Measurements from ENCODE around the gene CSPG5. TPM values are rescaled to one million over a fixed set of nuclear protein-coding genes. Genes with fewer than 3 reads are reported as not detected.

Gene CSPG5
- total RNA-seq, 1 experiment from 2014 or later = 5.7 TPM

DNA sequence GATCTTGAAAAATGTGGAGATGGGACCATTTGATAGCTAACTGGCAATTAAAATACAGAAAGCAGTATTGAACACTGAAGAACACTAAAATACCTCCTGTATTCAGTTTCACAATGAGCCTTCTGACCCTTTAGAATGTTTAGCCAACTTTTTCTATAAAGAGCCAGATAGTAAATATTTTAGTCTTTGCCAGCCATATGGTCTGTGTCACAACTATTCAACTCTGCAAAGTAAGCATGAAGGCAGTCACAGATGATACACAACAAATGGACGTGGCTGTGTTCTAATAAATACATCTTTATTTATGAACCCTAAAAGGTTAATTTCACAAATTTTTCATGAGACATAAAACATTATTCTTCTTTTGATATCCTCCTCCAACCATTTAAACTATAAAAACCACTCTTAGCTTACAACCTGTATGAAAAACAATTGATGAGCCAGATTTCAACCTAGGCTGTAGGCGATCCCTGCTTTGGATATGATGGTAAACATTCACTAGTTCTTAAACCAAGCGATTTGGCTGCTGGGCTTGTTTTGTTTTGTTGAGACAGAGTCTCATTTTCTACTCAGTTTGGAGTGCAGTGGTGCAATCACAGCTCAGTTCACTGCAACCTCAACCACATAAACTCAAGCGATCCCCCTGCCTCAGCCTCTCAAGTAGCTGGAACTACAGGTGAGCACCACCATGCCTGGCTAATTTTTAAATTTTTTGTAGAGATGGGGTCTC lies 13.6 kb upstream of the CSPG5 start:
- Histone ChIP-seq H3K9me3 (ENCODE audit: control insufficient read depth, low read depth, low read length) (no peaks in the 10 kb centered on the region), H3K27ac (ENCODE audit: insufficient read length, low read depth, low read length) (no peak overlapping the region), H3K4ac (ENCODE audit: low read depth, low read length) (no peak overlapping the region), H2BK20ac (ENCODE audit: low read depth, low read length, poor library complexity, severe bottlenecking) (no peak overlapping the region), H3K9ac (ENCODE audit: extremely low read depth, insufficient read length, low read length) (no peak overlapping the region), H3K4me2 (ENCODE audit: insufficient read depth, insufficient read length, low read length) (no peak overlapping the region), H3K79me1 (ENCODE audit: insufficient read depth, low read depth, low read length, poor library complexity, severe bottlenecking) (no peaks in the 10 kb centered on the region), H3T11ph (ENCODE audit: low read length) (no peak overlapping the region), H3K14ac (ENCODE audit: insufficient read depth, low read length) (no peak overlapping the region), H2BK120ac (ENCODE audit: low read depth, low read length, poor library complexity, severe bottlenecking) (no peak overlapping the region), H3K56ac (ENCODE audit: insufficient read length, low read depth, low read length) (no peak overlapping the region), H3K23me2 (ENCODE audit: insufficient read length, low read depth, low read length, poor library complexity, severe bottlenecking) (no peaks in the 10 kb centered on the region), H3K18ac (ENCODE audit: insufficient read length, low read depth, low read length) (no peak overlapping the region), H4K20me1 (ENCODE audit: control insufficient read depth, insufficient read depth, insufficient read length) (no peaks in the 10 kb centered on the region), H2AFZ (ENCODE audit: low read length) (no peak overlapping the region), H3K27me3 (ENCODE audit: insufficient read depth, low read length) (no peaks in the 10 kb centered on the region), H2BK5ac (ENCODE audit: insufficient read length, low read length) (no peak overlapping the region), H3K79me2 (ENCODE audit: insufficient read depth, low read length) (no peaks in the 10 kb centered on the region), H3K23ac (ENCODE audit: insufficient read length, low read depth, low read length) (no peak overlapping the region), H2BK12ac (ENCODE audit: insufficient read length, low read depth, low read length) (no peak overlapping the region), H2AK5ac (ENCODE audit: insufficient read length, low read length) (no peak overlapping the region), H3K4me1 (ENCODE audit: insufficient read depth, low read length) (no peaks in the 10 kb centered on the region), H4K5ac (ENCODE audit: insufficient read length, low read depth, low read length) (no peak overlapping the region), H4K91ac (ENCODE audit: insufficient read length, low read depth, low read length) (no peak overlapping the region), H4K8ac (replicated peaks; ENCODE audit: insufficient read length, low read depth, low read length) (no peak overlapping the region), H2BK15ac (ENCODE audit: low read depth, low read length) (no peak overlapping the region)
- no CpG with 5 or more reads among the region's 4 CpGs for WGBS (ENCODE audit: extremely low coverage, insufficient read length, low lambda C conversion rate)
- no peaks in the 10 kb centered on the region for H3K9me3 Mint-ChIP-seq
- H3K4me1 Mint-ChIP-seq = peaks cover 4 to 10% of the 10 kb centered on the region in 2 experiments; a peak in 3 of 4 replicates
- no peak for DNase-seq
- peak overlapping the region in 1 of 3 experiments; percentile 27; a peak in 2 of 7 replicates for H3K27ac Mint-ChIP-seq
- H3K4me3 Mint-ChIP-seq = no peak overlapping the region
- H3K27me3 Mint-ChIP-seq (ENCODE audit: low read depth) = no peaks in the 10 kb centered on the region
- TF ChIP-seq, protein P1, sequence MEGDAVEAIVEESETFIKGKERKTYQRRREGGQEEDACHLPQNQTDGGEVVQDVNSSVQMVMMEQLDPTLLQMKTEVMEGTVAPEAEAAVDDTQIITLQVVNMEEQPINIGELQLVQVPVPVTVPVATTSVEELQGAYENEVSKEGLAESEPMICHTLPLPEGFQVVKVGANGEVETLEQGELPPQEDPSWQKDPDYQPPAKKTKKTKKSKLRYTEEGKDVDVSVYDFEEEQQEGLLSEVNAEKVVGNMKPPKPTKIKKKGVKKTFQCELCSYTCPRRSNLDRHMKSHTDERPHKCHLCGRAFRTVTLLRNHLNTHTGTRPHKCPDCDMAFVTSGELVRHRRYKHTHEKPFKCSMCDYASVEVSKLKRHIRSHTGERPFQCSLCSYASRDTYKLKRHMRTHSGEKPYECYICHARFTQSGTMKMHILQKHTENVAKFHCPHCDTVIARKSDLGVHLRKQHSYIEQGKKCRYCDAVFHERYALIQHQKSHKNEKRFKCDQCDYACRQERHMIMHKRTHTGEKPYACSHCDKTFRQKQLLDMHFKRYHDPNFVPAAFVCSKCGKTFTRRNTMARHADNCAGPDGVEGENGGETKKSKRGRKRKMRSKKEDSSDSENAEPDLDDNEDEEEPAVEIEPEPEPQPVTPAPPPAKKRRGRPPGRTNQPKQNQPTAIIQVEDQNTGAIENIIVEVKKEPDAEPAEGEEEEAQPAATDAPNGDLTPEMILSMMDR (conservative IDR thresholded peaks at IDR 0.05) = no peak
- H3K36me3 Mint-ChIP-seq (ENCODE audit: insufficient read depth in 1 of 3, low read depth in 3 of 3) = peaks cover 58 to 80% (median 77%) of the 10 kb centered on the region in 3 experiments
